EL (cell line): Measurements from ENCODE around the gene AREL1.
"Not testable (repeated sequence)": the region's sequence is repeated elsewhere in the genome, so short reads cannot be mapped to it uniquely, and the experiment has no call there.

Experiments used
- DNase-seq: peaks from one replicate; pipeline ENCODE4 v3.0.0-alpha.2; 2016

The AREL1 gene

GRCh38 chr14:74712499-74713394 lies at the start of gene AREL1, which contains the start of gene FCF1:
TSS of gene AREL1 (minus strand) at chr14:74713080. CDS start at chr14:74685615, 27,465 bp downstream.
TSS of gene FCF1 (plus strand) at chr14:74713144. CDS start at chr14:74713198, 54 bp downstream.
- peak; percentile 90 for DNase-seq

- DNase-seq = not testable (repeated sequence)
Observed at GRCh38 chr14:74758505-74758904, 45.6 kb upstream of the AREL1 start.

- DNase-seq = no peak
Observed at GRCh38 chr14:74756326-74756725, 43.4 kb upstream of the AREL1 start.

GRCh38 chr14:74754899-74755298 lies 42.0 kb upstream of the AREL1 start:
- no peak for DNase-seq

- no peak for DNase-seq
Observed at GRCh38 chr14:74754157-74754556, 41.3 kb upstream of the AREL1 start.

- DNase-seq = no peak
Observed at GRCh38 chr14:74747237-74747636, 34.4 kb upstream of the AREL1 start.

- peak; percentile 6 for DNase-seq
Observed at GRCh38 chr14:74739293-74740030, 26.6 kb upstream of the AREL1 start.

GRCh38 chr14:74737753-74738325 lies 25.0 kb upstream of the AREL1 start:
- peak; percentile 76 for DNase-seq

- DNase-seq = no peak
Observed at GRCh38 chr14:74735125-74735524, 22.2 kb upstream of the AREL1 start.

GRCh38 chr14:74733221-74733620 lies 20.3 kb upstream of the AREL1 start:
- DNase-seq = no peak

GRCh38 chr14:74732387-74732786 lies 19.5 kb upstream of the AREL1 start:
- DNase-seq = no peak

- DNase-seq = no peak
Observed at GRCh38 chr14:74723134-74723533, 10.3 kb upstream of the AREL1 start.

- DNase-seq = peak; percentile 69
Observed at GRCh38 chr14:74720526-74720925, 7.6 kb upstream of the AREL1 start.

- no peak for DNase-seq
Observed at GRCh38 chr14:74713395-74713735, 485 bp upstream of the AREL1 start.

- DNase-seq = no peak
Observed at GRCh38 chr14:74711651-74712050, 1.2 kb downstream of the AREL1 start.

- no peak for DNase-seq
Observed at GRCh38 chr14:74710480-74710879, 2.4 kb downstream of the AREL1 start.

- no peak for DNase-seq
Observed at GRCh38 chr14:74705613-74706500, 7.0 kb downstream of the AREL1 start.

- no peak for DNase-seq
Observed at GRCh38 chr14:74704656-74705055, 8.2 kb downstream of the AREL1 start.

- DNase-seq = no peak
Observed at GRCh38 chr14:74703043-74703442, 9.8 kb downstream of the AREL1 start.

GRCh38 chr14:74702293-74702692 lies 10.6 kb downstream of the AREL1 start:
- DNase-seq = no peak

- DNase-seq = no peak
Observed at GRCh38 chr14:74698465-74698864, 14.4 kb downstream of the AREL1 start.

GRCh38 chr14:74697976-74698375 lies 14.9 kb downstream of the AREL1 start:
- no peak for DNase-seq

- DNase-seq = peak; percentile 85
Observed at GRCh38 chr14:74697543-74697942, 15.3 kb downstream of the AREL1 start.
